ENCODE measurements around the gene GSDMA. TPM values are rescaled to one million over a fixed set of nuclear protein-coding genes. Genes with fewer than 3 reads are reported as not detected.
"Not testable (repeated sequence)": the region's sequence is repeated elsewhere in the genome, so short reads cannot be mapped to it uniquely, and the experiment has no call there.

The GSDMA gene
- total RNA-seq, 1 experiment from 2014 or later = not detected

DNA sequence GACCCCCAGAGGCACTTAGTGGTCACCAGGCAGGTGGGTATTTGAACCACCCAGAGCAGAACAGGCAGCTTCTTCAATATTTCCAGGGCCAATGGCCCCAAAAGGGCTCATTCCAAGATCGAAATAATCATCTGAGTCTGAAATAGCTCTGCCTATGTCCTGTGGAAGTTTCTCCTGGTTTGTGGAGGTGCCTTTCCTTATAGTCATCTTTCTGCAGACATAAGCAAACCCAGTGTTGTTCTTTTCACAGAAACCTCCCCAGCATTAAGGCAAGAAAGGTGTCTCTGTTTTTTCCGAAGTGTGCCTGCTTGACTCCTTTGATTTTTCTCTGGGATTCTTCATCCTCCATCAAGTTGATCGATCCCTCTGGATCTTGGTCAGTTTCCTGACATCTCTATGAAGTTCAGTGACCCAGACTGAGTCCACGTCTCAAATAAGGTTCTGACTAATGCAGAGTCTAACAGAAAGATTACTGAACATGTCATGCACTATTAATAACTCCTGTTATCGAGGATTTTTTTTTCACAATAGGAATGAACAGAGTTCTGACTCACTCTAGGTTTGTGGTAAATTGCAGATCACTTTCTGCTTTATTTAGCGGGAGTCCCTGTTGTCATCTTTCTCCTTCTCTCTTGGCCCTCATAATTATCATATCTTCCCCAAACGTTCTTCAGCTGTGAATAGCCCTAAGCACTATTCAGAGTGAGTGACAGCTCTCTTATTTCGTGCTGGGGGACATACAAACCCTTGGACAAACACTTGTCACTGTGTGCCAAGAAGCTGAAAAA is 33.8 kb upstream of the GSDMA start:
- in situ Hi-C loops (cut with HindIII; ENCODE audit: low sequenced_read_pairs) = no loop called here
- DNase-seq (ENCODE audit: low spot score) = no peak

DNA sequence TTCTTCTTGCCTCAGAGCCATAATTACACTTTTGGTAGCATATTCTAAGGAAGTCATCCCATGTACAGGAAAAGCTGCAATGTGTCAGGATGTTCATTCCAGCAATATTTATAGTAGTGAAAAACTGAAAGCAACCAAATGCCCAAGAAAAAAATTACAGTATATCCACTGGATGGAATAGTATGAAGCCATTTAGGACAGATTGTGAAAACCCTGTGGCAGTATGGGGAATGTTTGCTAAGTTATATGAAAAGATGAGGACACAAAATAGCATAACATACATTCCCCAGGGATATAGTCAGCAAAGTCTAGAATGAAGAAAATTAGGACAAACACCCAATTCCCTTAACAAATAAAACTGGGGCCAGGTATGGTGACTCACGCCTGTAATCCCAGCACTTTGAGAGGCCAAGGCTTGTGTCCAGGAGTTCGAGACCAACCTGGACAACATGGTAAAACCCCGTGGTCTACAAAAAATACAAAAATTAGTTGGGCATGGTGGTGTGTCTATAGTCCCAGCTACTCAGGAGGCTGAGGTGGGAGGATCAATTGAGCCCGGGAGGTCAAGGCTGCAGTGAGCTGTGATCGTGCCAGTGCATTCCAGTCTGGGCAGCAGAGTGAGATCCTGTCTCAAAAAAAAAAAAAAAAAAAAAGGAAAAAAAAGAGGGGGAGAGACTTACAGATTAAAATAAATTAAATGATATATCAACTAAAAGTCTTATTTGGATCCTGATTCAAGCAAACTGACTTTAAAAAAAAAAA is 33.0 kb upstream of the GSDMA start:
- in situ Hi-C loops (cut with HindIII; ENCODE audit: low sequenced_read_pairs) = no loop called here

DNA sequence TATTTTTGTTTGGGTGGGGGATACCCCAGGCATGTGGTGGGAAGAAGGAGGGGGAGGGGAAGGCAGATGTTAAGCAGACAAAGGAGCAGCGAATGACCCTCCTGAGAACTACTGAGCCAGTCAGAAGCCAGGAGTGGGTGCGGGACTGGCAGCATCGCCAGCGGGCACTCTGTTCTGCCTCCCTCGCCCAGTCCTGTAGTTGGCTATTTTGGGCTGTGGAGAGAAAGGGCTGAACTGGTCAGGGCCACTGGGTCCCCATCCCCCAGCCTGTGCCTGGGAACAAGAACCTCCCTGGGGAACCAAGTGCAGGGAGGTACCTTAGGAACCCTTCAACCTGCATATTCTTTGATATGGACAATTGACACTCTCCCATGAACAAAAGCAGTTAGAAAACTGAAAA is 28.9 kb upstream of the GSDMA start:
- no peak for DNase-seq (ENCODE audit: low spot score)
- in situ Hi-C loops (cut with HindIII; ENCODE audit: low sequenced_read_pairs) = no loop called here

More for the DNA sequence above, 33.0 kb upstream of the GSDMA start:
- no peak for DNase-seq (ENCODE audit: low spot score)

DNA sequence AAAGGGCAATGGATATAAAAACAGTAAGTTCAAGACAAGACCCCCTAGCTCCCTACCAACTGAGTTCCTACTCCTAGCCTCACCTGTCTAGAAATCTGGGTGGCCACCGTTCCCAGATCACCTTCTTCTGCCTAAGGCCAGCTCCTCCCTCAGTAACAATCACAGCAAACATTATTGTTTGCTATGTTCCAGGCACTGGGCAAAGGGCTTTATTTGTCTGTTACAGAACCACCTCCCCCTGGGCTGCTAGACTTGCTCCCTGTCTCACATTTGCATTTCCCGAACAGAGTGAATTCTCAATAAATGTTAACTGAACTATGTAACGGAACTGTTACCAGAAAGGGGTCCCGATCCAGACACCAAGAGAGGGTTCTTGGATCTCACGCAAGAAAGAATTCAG is 28.5 kb upstream of the GSDMA start:
- in situ Hi-C loops (cut with HindIII; ENCODE audit: low sequenced_read_pairs) = no loop called here

DNA sequence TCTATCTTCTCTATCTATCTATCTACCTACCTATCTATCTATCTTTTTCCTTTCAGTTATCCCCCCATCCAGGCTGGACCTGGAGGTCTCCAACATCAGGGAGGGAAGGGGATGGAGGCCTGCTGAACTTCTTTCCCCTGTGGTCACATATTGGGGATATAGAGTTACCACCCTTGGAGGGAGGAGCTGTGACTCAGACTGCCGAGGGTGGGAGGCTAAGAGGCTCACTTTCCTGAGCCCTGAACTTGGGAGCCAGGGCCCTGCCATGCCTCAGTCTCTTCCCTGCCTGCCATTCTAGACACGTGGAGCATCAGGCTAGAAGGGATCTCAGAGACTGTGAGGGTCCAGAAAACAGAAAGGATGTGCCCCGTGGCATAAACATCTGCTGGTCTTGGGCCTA is 26.9 kb upstream of the GSDMA start:
- in situ Hi-C loops (cut with HindIII; ENCODE audit: low sequenced_read_pairs) = no loop called here
- DNase-seq (ENCODE audit: low spot score) = no peak

More for the DNA sequence above, 28.5 kb upstream of the GSDMA start:
- DNase-seq (ENCODE audit: low spot score) = no peak

DNA sequence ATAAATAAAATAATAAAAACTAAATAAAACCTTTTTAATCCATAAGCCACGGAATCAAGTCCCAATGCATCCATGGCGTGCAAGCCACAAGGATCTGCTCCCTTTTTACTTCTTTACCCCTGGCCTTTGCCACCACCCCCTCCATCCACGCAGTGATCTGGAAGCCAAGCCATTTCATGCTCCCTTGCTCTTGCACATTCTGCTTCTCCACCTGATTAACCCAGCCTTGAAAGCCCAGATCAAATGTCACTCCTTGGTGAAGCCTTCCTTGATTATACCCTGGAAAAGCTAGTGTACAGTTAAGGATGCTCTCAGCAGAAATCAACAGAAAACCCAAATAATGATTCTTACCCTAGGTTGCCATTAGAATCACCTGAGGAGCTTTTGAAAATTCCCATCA is 25.4 kb upstream of the GSDMA start:
- in situ Hi-C loops (cut with HindIII; ENCODE audit: low sequenced_read_pairs) = no loop called here
- no peak for DNase-seq (ENCODE audit: low spot score)

DNA sequence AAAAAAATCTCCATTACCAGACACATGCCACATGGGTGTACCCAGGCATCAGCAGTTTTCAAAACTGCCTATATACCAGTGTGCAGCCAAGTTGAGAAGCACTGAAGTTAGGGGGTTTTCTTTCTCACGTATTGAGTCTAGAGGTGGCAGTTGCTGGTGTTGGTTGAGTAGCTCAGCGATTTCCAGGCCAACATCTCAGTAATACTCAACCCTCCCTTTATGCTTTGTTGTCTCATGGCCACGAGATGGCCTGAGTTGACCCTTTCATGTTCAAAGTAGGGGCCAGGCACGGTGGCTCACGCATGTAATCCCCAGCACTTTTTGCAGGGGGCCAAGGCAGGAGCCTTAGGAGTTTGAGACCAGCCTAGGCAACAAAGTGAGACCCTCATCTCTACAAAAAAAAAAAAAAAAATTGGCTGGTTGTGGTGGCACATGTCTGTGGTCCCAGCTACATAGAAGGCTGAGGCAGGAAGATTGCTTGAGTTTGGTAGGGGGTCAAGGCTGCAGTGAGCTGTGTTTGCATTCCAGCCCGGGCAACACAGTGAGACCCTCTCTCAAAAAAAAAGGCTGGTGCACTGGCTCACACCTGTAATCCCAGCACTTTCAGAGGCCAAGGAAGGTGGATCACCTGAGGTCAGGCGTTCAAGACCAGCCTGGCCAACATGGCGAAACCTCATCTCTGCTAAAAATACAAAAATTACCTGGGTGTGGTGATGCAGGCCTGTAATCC is 24.5 kb upstream of the GSDMA start:
- no peak for DNase-seq (ENCODE audit: low spot score)
- in situ Hi-C loops (cut with HindIII; ENCODE audit: low sequenced_read_pairs) = no loop called here

DNA sequence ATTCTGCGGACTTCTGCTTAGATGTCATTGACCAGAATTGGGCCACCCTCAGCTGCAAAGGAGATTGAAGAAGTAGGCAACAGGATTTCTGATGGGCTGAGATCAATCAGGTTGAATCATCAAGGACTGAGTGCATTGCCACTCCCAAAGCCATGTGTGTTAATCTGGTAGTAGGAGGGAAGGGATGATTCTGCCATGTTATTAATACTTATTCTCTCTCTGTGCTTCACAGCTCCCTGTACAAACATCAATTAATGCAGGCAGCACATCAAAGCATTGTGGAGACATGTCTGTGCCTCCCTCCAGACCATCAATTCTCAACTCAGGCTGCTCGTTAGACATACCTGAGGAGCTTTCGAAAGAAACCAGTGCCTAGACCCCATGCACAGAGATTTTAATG is 23.7 kb upstream of the GSDMA start:
- in situ Hi-C loops (cut with HindIII; ENCODE audit: low sequenced_read_pairs) = no loop called here
- DNase-seq (ENCODE audit: low spot score) = no peak

DNA sequence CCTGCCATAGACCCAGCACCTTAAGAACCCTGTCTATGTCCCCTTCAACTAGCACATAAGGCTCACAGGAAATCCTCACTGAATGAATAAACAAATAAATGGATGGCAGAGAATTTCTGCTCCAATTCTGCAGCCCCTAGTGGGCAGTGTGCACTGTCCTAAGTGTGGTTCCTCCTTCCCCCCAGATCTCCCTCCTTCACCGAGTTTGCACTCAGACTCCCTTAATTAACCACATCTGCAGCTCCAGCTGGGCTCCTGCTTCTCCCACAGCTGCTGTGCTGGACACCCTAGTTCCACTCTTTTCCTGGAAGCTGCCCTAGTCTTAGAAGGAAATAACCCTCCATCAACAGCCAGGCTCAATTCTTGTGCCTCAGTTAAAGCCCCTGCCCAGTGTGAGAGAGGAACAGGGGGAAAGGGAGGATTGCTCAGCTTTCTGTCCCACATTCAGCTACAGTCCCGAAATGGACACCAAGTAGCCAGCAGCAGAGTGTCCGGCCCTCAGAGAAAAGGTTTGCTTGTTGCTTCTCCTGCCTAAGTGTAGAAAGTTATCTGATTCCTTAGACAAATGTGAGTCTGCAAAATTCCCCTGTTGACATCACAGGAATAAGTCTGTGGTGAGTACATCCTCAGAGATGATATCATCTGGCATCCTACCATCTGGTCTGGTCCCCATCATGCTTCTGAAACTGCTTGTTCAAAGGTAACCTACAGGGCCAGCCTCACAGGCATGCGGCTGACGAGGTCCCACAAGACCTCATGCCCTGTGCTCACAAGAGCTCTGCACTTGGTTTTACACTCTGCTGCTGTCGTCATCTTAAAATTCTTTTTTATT is 23.0 kb upstream of the GSDMA start:
- no peak for DNase-seq (ENCODE audit: low spot score)
- in situ Hi-C loops (cut with HindIII; ENCODE audit: low sequenced_read_pairs) = no loop called here

DNA sequence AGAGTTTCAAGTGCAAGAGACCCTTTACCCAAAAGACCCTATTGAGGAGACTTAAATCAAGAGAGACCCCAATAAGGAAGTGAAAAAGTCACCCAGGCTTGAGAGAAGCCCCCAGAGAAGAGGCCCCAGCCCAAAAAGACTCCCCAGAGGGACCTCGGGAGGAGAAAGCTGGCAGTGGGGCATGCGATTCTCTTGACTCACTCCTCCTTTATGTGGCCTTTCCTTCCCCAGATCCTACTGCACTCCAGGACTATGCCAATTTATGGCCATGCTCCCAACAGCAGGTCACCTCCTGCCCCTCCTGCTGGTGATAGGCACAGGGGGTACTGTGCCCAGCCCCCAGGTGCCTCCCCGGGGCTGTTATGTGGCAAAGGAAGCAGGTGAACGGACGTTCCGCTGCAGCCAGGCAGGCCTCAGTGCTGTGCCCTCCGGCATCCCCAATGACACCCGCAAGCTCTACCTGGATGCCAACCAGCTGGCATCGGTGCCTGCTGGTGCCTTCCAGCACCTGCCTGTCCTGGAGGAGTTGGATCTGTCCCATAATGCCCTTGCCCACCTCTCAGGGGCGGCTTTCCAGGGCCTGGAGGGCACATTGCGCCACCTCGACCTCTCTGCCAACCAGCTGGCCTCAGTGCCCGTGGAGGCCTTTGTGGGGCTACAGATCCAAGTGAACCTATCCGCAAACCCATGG is 19.0 kb upstream of the GSDMA start:
- peak; percentile 47 for DNase-seq (ENCODE audit: low spot score)
- in situ Hi-C loops (cut with HindIII; ENCODE audit: low sequenced_read_pairs) = no loop called here

DNA sequence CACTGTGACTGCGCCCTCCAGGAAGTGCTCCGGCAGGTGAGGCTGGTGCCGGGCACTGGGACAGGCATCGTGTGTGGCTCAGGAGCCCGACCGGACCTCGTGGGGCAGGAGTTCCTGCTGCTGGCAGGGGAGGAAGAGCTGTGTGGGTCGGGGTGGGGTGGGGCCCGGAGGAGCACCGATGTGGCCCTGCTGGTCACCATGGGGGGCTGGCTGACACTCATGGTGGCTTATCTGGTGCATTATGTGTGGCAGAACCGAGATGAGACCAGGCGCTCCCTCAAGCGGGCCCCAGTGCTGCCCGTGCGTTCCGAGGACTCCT is 18.5 kb upstream of the GSDMA start:
- in situ Hi-C loops (cut with HindIII; ENCODE audit: low sequenced_read_pairs) = no loop called here
- no peak for DNase-seq (ENCODE audit: low spot score)

DNA sequence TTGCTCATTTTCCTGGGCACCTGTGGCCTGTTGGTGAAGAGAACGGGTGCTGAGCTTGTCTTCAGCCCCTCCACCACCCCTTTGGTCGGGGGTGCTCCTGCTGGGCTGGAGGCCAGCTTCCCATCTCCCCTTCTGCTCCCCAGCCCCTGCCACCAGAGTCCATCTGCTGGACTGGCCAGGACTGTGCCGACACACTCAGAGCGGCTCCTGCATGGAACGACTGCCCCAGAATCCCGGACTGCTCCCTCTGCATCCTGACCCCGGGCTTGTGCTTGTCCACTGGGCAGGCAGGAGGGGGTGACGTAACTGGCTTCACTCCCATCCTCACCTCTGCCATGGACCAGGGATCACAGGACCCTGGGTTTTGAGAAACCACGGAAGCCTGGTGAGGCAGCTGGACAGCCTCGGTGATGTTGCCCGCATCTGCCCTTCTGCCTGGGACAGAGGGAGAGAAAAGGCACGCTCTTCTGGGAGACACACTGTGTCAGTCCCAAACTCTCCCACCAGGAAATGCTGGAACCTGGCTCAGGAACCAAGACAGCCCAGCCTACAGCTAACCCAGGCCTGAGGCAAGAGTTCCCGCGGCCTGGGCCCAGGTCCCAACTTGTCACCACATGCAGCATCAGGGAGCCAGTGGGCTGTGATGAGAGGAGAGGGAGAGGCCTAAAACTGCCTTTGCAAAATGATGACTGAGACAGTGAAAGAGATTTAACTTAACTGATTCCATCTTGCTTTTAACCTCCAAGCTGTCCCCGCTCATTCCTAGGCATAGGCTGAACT is 16.1 kb upstream of the GSDMA start:
- DNase-seq (ENCODE audit: low spot score) = no peak
- in situ Hi-C loops (cut with HindIII; ENCODE audit: low sequenced_read_pairs) = no loop called here

DNA sequence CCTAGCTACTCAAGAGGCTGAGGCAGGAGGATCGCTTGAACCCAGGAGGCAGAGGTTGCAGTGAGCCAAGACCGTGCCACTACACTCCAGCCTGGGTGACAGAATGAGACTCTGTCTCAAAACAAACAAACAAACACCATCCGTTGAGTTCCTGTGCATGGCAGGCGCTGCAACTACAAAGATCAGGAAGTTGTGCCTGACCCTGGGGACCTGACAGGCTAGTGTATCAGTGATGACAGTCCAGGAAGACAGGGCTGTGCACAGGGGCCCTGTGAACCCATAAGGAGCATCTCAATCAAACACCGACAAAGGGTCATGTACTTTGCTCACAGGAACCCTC is 14.3 kb upstream of the GSDMA start:
- in situ Hi-C loops (cut with HindIII; ENCODE audit: low sequenced_read_pairs); DNase-seq (ENCODE audit: low spot score): not testable (repeated sequence)

DNA sequence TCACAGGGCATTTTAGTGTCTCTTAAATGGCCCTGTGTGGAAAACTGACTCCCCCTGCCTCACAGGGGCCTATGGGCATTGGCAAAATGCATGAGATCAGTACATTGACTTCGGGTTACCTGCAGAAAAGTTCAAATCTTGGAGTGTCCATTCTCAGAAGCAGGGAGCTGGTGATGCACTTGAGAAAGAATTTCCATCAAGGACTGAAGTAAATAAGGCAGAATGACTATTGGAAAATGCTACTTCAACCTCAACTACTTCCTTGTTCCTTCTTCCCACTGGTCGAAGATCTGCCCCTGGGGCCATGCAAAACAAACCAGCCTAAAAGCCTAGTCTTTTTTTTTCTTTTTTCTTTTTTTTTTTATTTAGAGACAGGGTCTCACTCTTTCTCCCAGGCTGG is 13.8 kb upstream of the GSDMA start:
- in situ Hi-C loops (cut with HindIII; ENCODE audit: low sequenced_read_pairs) = no loop called here
- DNase-seq (ENCODE audit: low spot score) = no peak

DNA sequence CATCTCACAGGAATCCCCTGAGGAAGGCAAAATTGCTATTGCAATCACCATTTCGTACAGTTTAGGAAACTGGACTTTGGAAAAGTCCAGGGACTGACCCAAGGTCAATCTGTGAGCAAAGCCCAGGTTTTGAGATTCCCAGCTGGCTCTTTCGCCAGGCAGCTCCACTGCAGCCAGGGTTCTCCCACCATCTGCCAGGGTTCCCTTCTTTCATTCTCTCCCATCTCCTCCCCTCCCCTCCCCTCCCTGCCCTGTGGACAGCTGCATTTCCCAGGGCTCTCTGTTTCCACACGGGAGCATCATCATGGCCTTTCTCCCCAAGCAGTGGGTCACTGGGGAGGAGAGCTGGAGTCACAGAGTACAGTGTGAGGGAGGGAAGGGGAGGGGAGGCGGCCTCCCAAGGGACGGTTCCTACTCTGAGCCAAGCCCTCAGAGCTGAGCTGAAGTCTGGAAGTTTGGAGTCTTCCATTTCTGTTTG is 11.9 kb upstream of the GSDMA start:
- peak; percentile 36 for DNase-seq (ENCODE audit: low spot score)
- in situ Hi-C loops (cut with HindIII; ENCODE audit: low sequenced_read_pairs) = no loop called here

DNA sequence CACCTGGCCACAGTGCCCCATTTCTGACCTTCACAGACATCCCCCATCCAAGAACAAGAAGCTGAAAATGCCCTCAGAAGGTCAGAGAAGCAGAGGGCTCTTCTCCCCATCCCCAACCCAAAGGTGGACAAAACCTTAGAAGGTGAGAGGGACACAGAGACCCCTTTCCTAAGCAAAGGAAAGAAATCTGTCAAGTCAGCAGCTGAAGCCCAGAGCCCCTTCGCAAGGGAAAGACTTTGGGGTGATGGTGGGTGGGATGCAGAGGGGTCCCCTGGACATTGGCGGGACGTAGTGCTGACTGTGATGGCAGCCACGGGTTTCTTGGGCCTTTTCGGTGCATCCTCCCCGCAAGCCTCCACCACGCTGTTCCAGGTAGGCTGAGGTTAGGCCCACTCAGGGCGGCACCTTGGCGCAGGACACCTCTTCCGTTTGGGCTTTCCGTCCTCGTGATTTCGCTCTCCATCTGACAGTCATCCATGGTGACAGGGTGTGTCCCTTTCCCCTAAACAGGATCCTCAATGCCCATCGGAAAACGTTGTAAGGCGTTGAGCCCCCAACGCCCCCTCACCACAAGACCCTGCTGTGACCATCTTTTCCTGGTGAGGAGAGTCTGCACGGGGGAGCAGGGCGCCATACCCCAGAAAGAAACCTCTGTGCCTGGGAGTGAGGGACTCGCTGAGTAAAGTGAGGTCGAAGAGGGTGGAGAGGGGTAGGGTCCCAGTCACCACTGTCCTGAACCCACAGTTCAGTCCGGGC is 10.7 kb upstream of the GSDMA start:
- in situ Hi-C loops (cut with HindIII; ENCODE audit: low sequenced_read_pairs) = no loop called here
- no peak for DNase-seq (ENCODE audit: low spot score)

DNA sequence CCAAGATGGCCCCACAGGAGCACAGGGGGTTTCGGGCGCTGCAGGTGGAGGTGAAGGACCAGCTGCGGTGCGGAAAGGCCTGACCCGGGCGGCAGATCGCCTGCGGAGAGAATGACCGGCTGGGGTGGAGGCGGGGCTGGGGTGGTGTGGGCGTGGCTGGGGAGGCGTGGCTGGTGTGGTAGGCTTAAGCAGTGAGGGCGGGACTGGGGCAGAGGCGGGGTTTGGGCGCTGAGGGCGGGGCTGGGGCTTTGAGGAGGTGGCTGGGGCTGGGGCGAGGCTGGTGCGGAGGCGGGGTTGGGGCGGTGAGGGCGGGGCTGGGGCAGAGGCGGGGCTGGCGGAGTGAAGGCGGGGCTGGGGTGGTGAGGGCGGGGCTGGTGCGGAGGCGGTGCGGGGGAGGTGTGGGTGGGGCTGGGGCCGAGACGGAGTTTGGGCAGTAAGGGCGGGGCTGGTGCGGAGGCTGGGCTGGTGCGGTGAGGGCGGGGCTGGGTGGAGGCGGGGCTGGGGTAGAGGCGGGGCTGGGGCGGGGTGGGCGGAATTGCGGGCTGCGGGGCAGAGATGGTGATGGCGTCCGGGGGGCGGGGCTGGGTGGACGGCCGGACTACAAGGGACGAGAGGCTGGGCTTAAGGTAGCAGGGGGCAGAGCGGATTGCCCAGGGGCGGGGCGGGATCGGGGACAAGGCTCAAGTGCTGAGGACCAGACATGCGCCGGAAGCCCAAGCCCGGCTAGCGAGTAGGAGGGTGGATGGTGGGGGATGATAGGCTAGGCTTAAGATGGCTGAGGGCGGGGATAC is 9.9 kb upstream of the GSDMA start:
- in situ Hi-C loops (cut with HindIII; ENCODE audit: low sequenced_read_pairs) = no loop called here
- DNase-seq (ENCODE audit: low spot score) = peak; percentile 94
